Measurements from ENCODE around the gene PPP1R10. TPM values are rescaled to one million over a fixed set of nuclear protein-coding genes. Genes with fewer than 3 reads are reported as not detected.

Gene PPP1R10
- total and polyA plus RNA-seq, 4 donors: 21.5 to 73.4 (median 29.5) TPM

- Histone ChIP-seq H3K4me1 (ENCODE audit: control insufficient read depth in 5 of 5, insufficient read depth in 5 of 5, low read length in 5 of 5) (peaks cover 0 to 22% (median 10%) of the 10 kb centered on the region in 5 donors), H3K27me3 (ENCODE audit: control insufficient read depth in 3 of 3, insufficient read depth in 3 of 3, low read length in 2 of 3) (no peaks in the 10 kb centered on the region), H3K9ac (ENCODE audit: insufficient read depth in 1 of 2, low read length in 2 of 2) (peak overlapping the region; percentile 96 to 100), H3K9me3 (ENCODE audit: control insufficient read depth in 4 of 4, insufficient read depth in 3 of 4, low read length in 3 of 4) (no peaks in the 10 kb centered on the region), H3K4me3 (peak overlapping the region; percentile 45), H3K36me3 (ENCODE audit: control insufficient read depth in 4 of 4, insufficient read depth in 4 of 4, low read length in 4 of 4) (peaks cover 8 to 36% (median 16%) of the 10 kb centered on the region in 4 donors), H3K27ac (ENCODE audit: low read depth in 1 of 2, low read length in 1 of 2) (peak overlapping the region; percentile 66 to 85)
- 7 to 14% methylated on average over 8 of the region's 8 CpGs for WGBS, 2 donors
- ATAC-seq (ENCODE audit: insufficient read depth, low FRiP score) (no peak), DNase-seq (no peak)
- no peak for TF ChIP-seq CTCF (IDR thresholded peaks at IDR 0.05; ENCODE audit: control extremely low read depth, extremely low read depth)
Measured at GRCh38 chr6:30618270-30618797, 1.3 kb upstream of the PPP1R10 start.

GRCh38 chr6:30617565-30618269 is 674 bp upstream of the PPP1R10 start, which contains the start of gene MRPS18B:
MRPS18B (plus strand) TSS chr6:30617840; CDS start chr6:30617866, 26 bp downstream.
- peaks cover 6 to 35% (median 14%) of the 10 kb centered on the region in 4 donors for H3K36me3 ChIP-seq (ENCODE audit: control insufficient read depth in 4 of 4, insufficient read depth in 4 of 4, low read length in 4 of 4)
- no peak for TF ChIP-seq CTCF (IDR thresholded peaks at IDR 0.05; ENCODE audit: control extremely low read depth, extremely low read depth)
- H3K9ac ChIP-seq (ENCODE audit: insufficient read depth in 1 of 2, low read length in 2 of 2): peak within 1 kb of the TSS; percentile 100
- peak; percentile 86 for ATAC-seq (ENCODE audit: insufficient read depth, low FRiP score)
- H3K4me3 ChIP-seq: peak within 1 kb of the TSS; percentile 79
- H3K9me3 ChIP-seq (ENCODE audit: control insufficient read depth in 4 of 4, insufficient read depth in 3 of 4, low read length in 3 of 4): no peaks in the 10 kb centered on the region
- H3K27me3 ChIP-seq (ENCODE audit: control insufficient read depth in 3 of 3, insufficient read depth in 3 of 3, low read length in 2 of 3): no peaks in the 10 kb centered on the region
- H3K27ac ChIP-seq (ENCODE audit: low read depth in 1 of 2, low read length in 1 of 2): peak within 1 kb of the TSS; percentile 98 to 100
- 0% methylated on average over 34 of the region's 34 CpGs for WGBS, 2 donors
- peak; percentile 98 to 100 (median 99) for DNase-seq
- H3K4me1 ChIP-seq (ENCODE audit: control insufficient read depth in 5 of 5, insufficient read depth in 5 of 5, low read length in 5 of 5): peaks cover 0 to 28% (median 14%) of the 10 kb centered on the region in 5 donors

- H3K36me3 ChIP-seq (ENCODE audit: control insufficient read depth in 4 of 4, insufficient read depth in 4 of 4, low read length in 4 of 4): peaks cover 3 to 25% (median 12%) of the 10 kb centered on the region in 4 donors
- H3K27ac ChIP-seq (ENCODE audit: low read depth in 1 of 2, low read length in 1 of 2): peak overlapping the region; percentile 98 to 100
- no peak for TF ChIP-seq CTCF (IDR thresholded peaks at IDR 0.05; ENCODE audit: control extremely low read depth, extremely low read depth)
- peak overlapping the region; percentile 79 for H3K4me3 ChIP-seq
- no peaks in the 10 kb centered on the region for H3K27me3 ChIP-seq (ENCODE audit: control insufficient read depth in 3 of 3, insufficient read depth in 3 of 3, low read length in 2 of 3)
- 0% methylated on average over 10 of the region's 10 CpGs for WGBS, 2 donors
- ATAC-seq (ENCODE audit: insufficient read depth, low FRiP score) (no peak), DNase-seq (peak; percentile 57 to 79 (median 79))
- H3K9me3 ChIP-seq (ENCODE audit: control insufficient read depth in 4 of 4, insufficient read depth in 3 of 4, low read length in 3 of 4): no peaks in the 10 kb centered on the region
- H3K4me1 ChIP-seq (ENCODE audit: control insufficient read depth in 5 of 5, insufficient read depth in 5 of 5, low read length in 5 of 5): peaks cover 0 to 40% (median 16%) of the 10 kb centered on the region in 5 donors
- peak overlapping the region; percentile 100 for H3K9ac ChIP-seq (ENCODE audit: insufficient read depth in 1 of 2, low read length in 2 of 2)
Measured at GRCh38 chr6:30615958-30616810, 859 bp downstream of the PPP1R10 start.

Data from lung (tissue), 12 donors.